ENCODE data around the gene COA7. TPM values are rescaled to one million over a fixed set of nuclear protein-coding genes. Genes with fewer than 3 reads are reported as not detected.

COA7 gene
- total RNA-seq, 3 donors from 2014 or later, result 7.4 to 12.8 (median 9.8) TPM

- H3K9me3 ChIP-seq, result no peaks in the 10 kb centered on the region
- TF ChIP-seq POLR2AphosphoS5 (IDR thresholded peaks at IDR 0.05) (no peak), POLR2A (IDR thresholded peaks at IDR 0.05) (no peak)
- TF ChIP-seq, protein P1, sequence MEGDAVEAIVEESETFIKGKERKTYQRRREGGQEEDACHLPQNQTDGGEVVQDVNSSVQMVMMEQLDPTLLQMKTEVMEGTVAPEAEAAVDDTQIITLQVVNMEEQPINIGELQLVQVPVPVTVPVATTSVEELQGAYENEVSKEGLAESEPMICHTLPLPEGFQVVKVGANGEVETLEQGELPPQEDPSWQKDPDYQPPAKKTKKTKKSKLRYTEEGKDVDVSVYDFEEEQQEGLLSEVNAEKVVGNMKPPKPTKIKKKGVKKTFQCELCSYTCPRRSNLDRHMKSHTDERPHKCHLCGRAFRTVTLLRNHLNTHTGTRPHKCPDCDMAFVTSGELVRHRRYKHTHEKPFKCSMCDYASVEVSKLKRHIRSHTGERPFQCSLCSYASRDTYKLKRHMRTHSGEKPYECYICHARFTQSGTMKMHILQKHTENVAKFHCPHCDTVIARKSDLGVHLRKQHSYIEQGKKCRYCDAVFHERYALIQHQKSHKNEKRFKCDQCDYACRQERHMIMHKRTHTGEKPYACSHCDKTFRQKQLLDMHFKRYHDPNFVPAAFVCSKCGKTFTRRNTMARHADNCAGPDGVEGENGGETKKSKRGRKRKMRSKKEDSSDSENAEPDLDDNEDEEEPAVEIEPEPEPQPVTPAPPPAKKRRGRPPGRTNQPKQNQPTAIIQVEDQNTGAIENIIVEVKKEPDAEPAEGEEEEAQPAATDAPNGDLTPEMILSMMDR (IDR thresholded peaks at IDR 0.05), result no peak
- intact Hi-C loops (cut with DNase I; ENCODE audit: low total_unique reads), result no loop called here
- H3K27ac ChIP-seq, result no peak overlapping the region
- H3K4me1 ChIP-seq, result no peaks in the 10 kb centered on the region
- no peaks in the 10 kb centered on the region for H3K27me3 ChIP-seq
- no peaks in the 10 kb centered on the region for H3K36me3 ChIP-seq
- H3K4me3 ChIP-seq, result no peak overlapping the region
- peak in 1 of 2 donors; percentile 12 for DNase-seq (ENCODE audit: low spot score in 2 of 2)
Measured at GRCh38 chr1:52706941-52707926, 9.1 kb upstream of the COA7 start.

- no peak for DNase-seq (ENCODE audit: low spot score in 2 of 2)
- no peak overlapping the region for H3K27ac ChIP-seq
- no peak overlapping the region for H3K4me3 ChIP-seq
- H3K4me1 ChIP-seq, result no peaks in the 10 kb centered on the region
- H3K36me3 ChIP-seq, result no peaks in the 10 kb centered on the region
- H3K27me3 ChIP-seq, result no peaks in the 10 kb centered on the region
- no peaks in the 10 kb centered on the region for H3K9me3 ChIP-seq
- no peak for TF ChIP-seq POLR2A (IDR thresholded peaks at IDR 0.05)
- TF ChIP-seq, protein P1 (IDR thresholded peaks at IDR 0.05), result no peak
- TF ChIP-seq POLR2AphosphoS5 (IDR thresholded peaks at IDR 0.05), result no peak
- intact Hi-C loops (cut with DNase I; ENCODE audit: low total_unique reads), result no loop called here
Measured at GRCh38 chr1:52706136-52706670, 8.1 kb upstream of the COA7 start.

- peak; percentile 86 to 94 for DNase-seq (ENCODE audit: low spot score in 2 of 2)
- no peaks in the 10 kb centered on the region for H3K4me1 ChIP-seq
- TF ChIP-seq POLR2A (IDR thresholded peaks at IDR 0.05), result peak; percentile 36
- TF ChIP-seq, protein P1 (IDR thresholded peaks at IDR 0.05), result peak in 1 of 3 donors; percentile 12
- peak; percentile 78 to 97 (median 88) for TF ChIP-seq POLR2AphosphoS5 (IDR thresholded peaks at IDR 0.05)
- H3K36me3 ChIP-seq, result no peaks in the 10 kb centered on the region
- intact Hi-C loops (cut with DNase I; ENCODE audit: low total_unique reads), result no loop called here
- H3K9me3 ChIP-seq, result no peaks in the 10 kb centered on the region
- peak overlapping the region; percentile 40 to 75 (median 70) for H3K4me3 ChIP-seq
- H3K27ac ChIP-seq, result peak overlapping the region; percentile 87 to 91
- no peaks in the 10 kb centered on the region for H3K27me3 ChIP-seq
Measured at GRCh38 chr1:52702886-52703787, 5.0 kb upstream of the COA7 start.

DNA sequence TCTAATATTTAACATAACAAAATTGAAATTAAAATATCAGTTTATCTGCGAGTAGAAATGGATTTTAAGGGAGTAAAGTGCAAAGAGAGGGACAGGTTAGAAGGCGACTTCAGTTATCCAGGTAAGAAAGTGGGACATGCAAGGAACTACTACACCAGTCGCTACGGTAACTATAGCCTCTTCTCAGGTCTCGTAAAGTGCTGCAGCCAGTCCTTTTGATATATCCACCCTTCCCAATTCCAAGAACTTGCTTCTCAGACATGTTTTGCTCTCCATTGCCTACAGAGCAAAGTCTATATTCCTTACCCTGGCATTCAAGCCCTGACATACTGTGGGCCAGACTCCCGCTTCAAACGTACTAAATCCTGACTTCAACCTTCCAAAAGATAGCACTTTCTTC lies 2.5 kb downstream of the COA7 start:
- no peak overlapping the region for H3K4me3 ChIP-seq
- H3K27ac ChIP-seq, result no peak overlapping the region
- DNase-seq (ENCODE audit: low spot score in 2 of 2), result no peak
- H3K36me3 ChIP-seq, result no peaks in the 10 kb centered on the region
- TF ChIP-seq POLR2AphosphoS5 (IDR thresholded peaks at IDR 0.05) (no peak), POLR2A (IDR thresholded peaks at IDR 0.05) (no peak)
- TF ChIP-seq, protein P1 (IDR thresholded peaks at IDR 0.05), result no peak
- H3K9me3 ChIP-seq, result no peaks in the 10 kb centered on the region
- no peaks in the 10 kb centered on the region for H3K27me3 ChIP-seq
- intact Hi-C loops (cut with DNase I; ENCODE audit: low total_unique reads), result no loop called here
- H3K4me1 ChIP-seq, result no peaks in the 10 kb centered on the region
